ENCODE measurements around the gene ERP27.

DNA sequence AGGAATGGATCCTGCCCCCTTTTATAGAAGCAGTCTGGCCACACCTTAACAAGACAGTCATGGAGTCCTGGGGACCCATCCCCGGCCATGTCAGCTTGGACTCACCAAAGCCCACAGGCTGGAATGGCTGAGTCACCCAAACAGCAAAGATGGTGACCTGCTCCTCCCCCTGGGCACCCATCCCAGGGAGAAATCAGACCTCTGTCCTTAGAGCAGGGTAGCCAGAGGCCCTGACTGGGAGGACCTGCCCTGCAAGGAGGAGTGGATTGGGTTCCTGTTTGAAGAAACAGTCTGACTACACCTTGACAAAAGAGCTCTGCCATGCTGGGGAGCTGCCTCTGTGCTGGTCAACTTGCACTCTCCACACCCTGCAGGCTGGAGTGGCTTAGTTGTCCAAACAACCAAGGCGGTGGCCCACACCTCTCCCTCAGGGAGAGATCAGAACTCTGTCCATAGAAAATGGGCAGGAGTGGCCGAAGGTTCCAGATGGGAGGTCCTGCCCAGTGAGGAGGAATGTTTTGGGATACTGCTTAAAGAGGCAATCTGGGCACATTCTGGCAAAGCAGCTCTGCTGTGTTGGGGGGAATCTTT, 69.3 kb downstream of the ERP27 start:
- TF ChIP-seq POLR2A (IDR thresholded peaks at IDR 0.05; ENCODE audit: low read depth, low read length) (no peak), POLR2AphosphoS5 (IDR thresholded peaks at IDR 0.05; ENCODE audit: low read depth, low read length) (no peak), PAX5 (IDR thresholded peaks at IDR 0.05; ENCODE audit: insufficient read depth, low read length, severe bottlenecking) (no peak)

Measured in GM12891 (cell line).